Panc1 (cell line): Measurements from ENCODE around the gene CD101. TPM values are rescaled to one million over a fixed set of nuclear protein-coding genes. Genes with fewer than 3 reads are reported as not detected.

ENCODE experiments used
- ATAC-seq: fragments of 200-7000 bp; cut with Tn5 transposase; 2 replicates; pipeline ENCODE4 v1.9.1; 2020; ENCODE audit warnings: mild to moderate bottlenecking, moderate library complexity
- BruUV-seq: library from RNA; stranded (reverse); fragments of 400-500 nt; replicated peaks from 2 replicates; lab custom pipeline; 2021; lab: Mats Ljungman, UMichigan
- CTCF ChIA-PET: fragments of 300-600 bp; sonication (Branson Sonifier 250); formaldehyde crosslinking; loops from one replicate; lab custom pipeline; 2022; ENCODE audit warnings: antibody characterized with exemption; lab: Charles Lee
- POLR2A ChIA-PET: fragments of 300-600 bp; sonication (Branson Sonifier 250); formaldehyde crosslinking; loops from one replicate; lab custom pipeline; 2022; ENCODE audit warnings: antibody characterized with exemption; lab: Charles Lee
- DNase-seq: peaks from one replicate; pipeline ENCODE4 v3.0.0-alpha.2; 2010; ENCODE audit warnings: low read depth, low spot score
- H3K27ac ChIP-seq: 2 replicates; pipeline ENCODE4 v1.5.1; 2011; ENCODE audit warnings: mild to moderate bottlenecking, low read length, inconsistent platforms
- H3K27me3 ChIP-seq: fragments of 200-500 bp; sonication (Bioruptor generic); 2 replicates; pipeline ENCODE4 v1.6.0; 2014; ENCODE audit warnings: low read length, inconsistent platforms; ENCODE audit not compliant: control insufficient read depth, insufficient read depth
- H3K36me3 ChIP-seq: fragments of 200-500 bp; sonication (Bioruptor generic); 2 replicates; pipeline ENCODE4 v1.5.1; 2014; ENCODE audit warnings: inconsistent platforms, mild to moderate bottlenecking, low read length, moderate library complexity; ENCODE audit not compliant: control insufficient read depth, insufficient read depth
- H3K4me1 ChIP-seq: 2 replicates; pipeline ENCODE4 v1.5.1; 2011; ENCODE audit warnings: inconsistent platforms, mild to moderate bottlenecking, low read length, moderate library complexity; ENCODE audit not compliant: control insufficient read depth, insufficient read depth
- H3K4me3 ChIP-seq, 2 experiments: 2 replicates each; pipeline ENCODE4 v1.5.1; 2011 to 2012; ENCODE audit warnings: low read depth in 2 of 2, low read length in 2 of 2, mild to moderate bottlenecking in 2 of 2, inconsistent platforms in 1 of 2, moderate library complexity in 1 of 2
- H3K9me3 ChIP-seq: fragments of 200-500 bp; sonication (Bioruptor generic); 2 replicates; pipeline ENCODE4 v1.5.1; 2014; ENCODE audit warnings: low read depth, mild to moderate bottlenecking, inconsistent platforms, low read length, moderate library complexity; ENCODE audit not compliant: control insufficient read depth, insufficient read depth
- POLR2AphosphoS5 ChIP-seq: IDR thresholded peaks from 2 replicates; pipeline ENCODE4 v1.6.1; 2012; ENCODE audit warnings: mild to moderate bottlenecking, low read depth, low read length, moderate library complexity
- SIN3A ChIP-seq: IDR thresholded peaks from 2 replicates; pipeline ENCODE4 v1.6.1; 2012; ENCODE audit warnings: low read depth, mild to moderate bottlenecking, low read length, moderate library complexity, borderline replicate concordance; ENCODE audit not compliant: insufficient read depth
- TCF7L2 ChIP-seq: IDR thresholded peaks from 2 replicates; pipeline ENCODE4 v1.6.1; 2011; ENCODE audit warnings: mild to moderate bottlenecking, low read depth, low read length, inconsistent platforms
- in situ Hi-C: cut with HindIII; loops from 2 replicates; pipeline ENCODE4 v1.10.0; 2016; ENCODE audit warnings: low sequenced_read_pairs, low pct_unique_long_range_greater_than_20kb
- intact Hi-C: fragments of 100-400 bp; cut with micrococcal nuclease; formaldehyde crosslinking; loops from one replicate; pipeline ENCODE4 v1.10.0; 2022; ENCODE audit not compliant: unreplicated experiment
- total RNA-seq: library from RNA; stranded (reverse); gene quantifications from one replicate; pipeline ENCODE4 v1.2.1, GENCODE V29; 2021; ENCODE audit not compliant: unreplicated experiment
- TF ChIP-seq, protein P1 (sequence below): fragments of 450-650 bp; IDR thresholded peaks from 2 replicates; pipeline ENCODE4 v1.5.1; 2017; ENCODE audit warnings: mild to moderate bottlenecking
- TF ChIP-seq, protein P2 (sequence below), 2 experiments: IDR thresholded peaks; 2 replicates each; pipeline ENCODE4 v1.6.1; 2011 to 2012; ENCODE audit warnings: low read depth in 2 of 2, control low read depth in 1 of 2, low read length in 1 of 2, mild to moderate bottlenecking in 1 of 2, moderate library complexity in 1 of 2; ENCODE audit not compliant: insufficient read depth in 1 of 2

The CD101 gene
- total RNA-seq, 1 experiment from 2014 or later, result not detected

DNA sequence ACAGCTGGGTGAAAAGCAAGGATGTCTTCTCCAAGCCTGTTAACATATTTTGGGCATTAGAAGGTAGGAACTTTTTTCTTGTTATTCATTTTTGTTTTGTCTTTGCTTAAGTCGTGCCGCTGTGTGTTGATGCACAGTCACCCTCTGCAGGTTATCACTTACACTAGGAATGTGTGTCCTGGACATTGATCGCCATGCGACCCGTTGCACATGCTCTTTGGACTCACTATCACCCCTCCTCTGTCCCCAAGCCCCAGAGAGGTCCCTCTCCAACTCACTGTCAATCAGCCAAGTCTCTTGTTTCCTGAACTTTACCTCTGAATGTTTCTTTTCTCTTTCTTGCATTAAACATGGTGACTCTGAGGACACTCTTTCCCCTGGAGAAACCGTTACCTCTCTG lies 40.0 kb upstream of the CD101 start:
- no peak for DNase-seq
- CTCF ChIA-PET, result no interaction called here

DNA sequence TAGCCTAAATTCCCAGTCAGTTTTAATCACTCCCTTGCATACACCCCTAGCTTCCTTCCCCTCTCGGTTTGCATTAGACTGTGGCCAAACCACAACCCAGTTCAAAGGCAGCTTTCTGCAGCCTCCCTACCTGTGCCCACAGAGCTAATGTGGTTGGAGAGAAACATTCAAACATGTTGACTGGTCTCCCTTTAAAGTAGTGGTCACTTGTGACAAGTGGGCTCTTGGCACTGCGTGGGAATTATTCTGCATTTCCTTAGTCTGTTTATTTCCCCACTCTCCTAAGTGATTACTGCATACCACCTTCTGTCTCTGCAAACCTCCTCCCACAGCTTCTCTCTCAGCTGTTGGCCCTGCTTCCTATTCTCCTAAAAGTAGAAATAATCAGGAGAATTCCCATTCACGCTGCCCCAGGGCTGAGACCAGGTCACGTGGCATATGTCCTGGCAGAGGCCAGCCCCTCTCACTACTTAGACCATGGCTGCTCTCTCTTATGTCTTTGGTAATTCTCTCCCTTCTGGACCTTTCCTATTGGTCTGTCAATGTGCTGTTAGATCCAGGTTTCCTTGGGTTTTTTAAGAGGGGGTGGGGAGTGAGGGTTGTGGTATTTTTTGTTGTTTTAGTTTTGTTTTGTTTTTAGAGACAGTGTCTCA lies 38.4 kb upstream of the CD101 start:
- H3K4me1 ChIP-seq, result no peaks in the 10 kb centered on the region
- DNase-seq, result no peak
- in situ Hi-C loops (no loop called here), intact Hi-C loops (no loop called here)
- H3K27ac ChIP-seq, result no peak overlapping the region
- POLR2A ChIA-PET, result no interaction called here
- no peaks in the 10 kb centered on the region for H3K36me3 ChIP-seq
- H3K4me3 ChIP-seq, result no peak overlapping the region
- CTCF ChIA-PET, result no interaction called here
- TF ChIP-seq TCF7L2, result no peak
- no peak for TF ChIP-seq POLR2AphosphoS5
- TF ChIP-seq, protein P1, sequence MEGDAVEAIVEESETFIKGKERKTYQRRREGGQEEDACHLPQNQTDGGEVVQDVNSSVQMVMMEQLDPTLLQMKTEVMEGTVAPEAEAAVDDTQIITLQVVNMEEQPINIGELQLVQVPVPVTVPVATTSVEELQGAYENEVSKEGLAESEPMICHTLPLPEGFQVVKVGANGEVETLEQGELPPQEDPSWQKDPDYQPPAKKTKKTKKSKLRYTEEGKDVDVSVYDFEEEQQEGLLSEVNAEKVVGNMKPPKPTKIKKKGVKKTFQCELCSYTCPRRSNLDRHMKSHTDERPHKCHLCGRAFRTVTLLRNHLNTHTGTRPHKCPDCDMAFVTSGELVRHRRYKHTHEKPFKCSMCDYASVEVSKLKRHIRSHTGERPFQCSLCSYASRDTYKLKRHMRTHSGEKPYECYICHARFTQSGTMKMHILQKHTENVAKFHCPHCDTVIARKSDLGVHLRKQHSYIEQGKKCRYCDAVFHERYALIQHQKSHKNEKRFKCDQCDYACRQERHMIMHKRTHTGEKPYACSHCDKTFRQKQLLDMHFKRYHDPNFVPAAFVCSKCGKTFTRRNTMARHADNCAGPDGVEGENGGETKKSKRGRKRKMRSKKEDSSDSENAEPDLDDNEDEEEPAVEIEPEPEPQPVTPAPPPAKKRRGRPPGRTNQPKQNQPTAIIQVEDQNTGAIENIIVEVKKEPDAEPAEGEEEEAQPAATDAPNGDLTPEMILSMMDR, result no peak
- TF ChIP-seq, protein P2, sequence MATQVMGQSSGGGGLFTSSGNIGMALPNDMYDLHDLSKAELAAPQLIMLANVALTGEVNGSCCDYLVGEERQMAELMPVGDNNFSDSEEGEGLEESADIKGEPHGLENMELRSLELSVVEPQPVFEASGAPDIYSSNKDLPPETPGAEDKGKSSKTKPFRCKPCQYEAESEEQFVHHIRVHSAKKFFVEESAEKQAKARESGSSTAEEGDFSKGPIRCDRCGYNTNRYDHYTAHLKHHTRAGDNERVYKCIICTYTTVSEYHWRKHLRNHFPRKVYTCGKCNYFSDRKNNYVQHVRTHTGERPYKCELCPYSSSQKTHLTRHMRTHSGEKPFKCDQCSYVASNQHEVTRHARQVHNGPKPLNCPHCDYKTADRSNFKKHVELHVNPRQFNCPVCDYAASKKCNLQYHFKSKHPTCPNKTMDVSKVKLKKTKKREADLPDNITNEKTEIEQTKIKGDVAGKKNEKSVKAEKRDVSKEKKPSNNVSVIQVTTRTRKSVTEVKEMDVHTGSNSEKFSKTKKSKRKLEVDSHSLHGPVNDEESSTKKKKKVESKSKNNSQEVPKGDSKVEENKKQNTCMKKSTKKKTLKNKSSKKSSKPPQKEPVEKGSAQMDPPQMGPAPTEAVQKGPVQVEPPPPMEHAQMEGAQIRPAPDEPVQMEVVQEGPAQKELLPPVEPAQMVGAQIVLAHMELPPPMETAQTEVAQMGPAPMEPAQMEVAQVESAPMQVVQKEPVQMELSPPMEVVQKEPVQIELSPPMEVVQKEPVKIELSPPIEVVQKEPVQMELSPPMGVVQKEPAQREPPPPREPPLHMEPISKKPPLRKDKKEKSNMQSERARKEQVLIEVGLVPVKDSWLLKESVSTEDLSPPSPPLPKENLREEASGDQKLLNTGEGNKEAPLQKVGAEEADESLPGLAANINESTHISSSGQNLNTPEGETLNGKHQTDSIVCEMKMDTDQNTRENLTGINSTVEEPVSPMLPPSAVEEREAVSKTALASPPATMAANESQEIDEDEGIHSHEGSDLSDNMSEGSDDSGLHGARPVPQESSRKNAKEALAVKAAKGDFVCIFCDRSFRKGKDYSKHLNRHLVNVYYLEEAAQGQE (IDR thresholded peaks at IDR 0.05; ENCODE audit: insufficient read depth in 1 of 2, low read depth in 2 of 2, low read length in 1 of 2), result no peak
- TF ChIP-seq SIN3A, result no peak
- no peaks in the 10 kb centered on the region for H3K9me3 ChIP-seq
- ATAC-seq, result no peak
- BruUV-seq, result no TSS peak
- no peaks in the 10 kb centered on the region for H3K27me3 ChIP-seq

More for the DNA sequence above, 40.0 kb upstream of the CD101 start:
- intact Hi-C loops (no loop called here), in situ Hi-C loops (no loop called here)
- Histone ChIP-seq H3K4me1 (no peaks in the 10 kb centered on the region), H3K27me3 (no peaks in the 10 kb centered on the region), H3K4me3 (no peak overlapping the region), H3K9me3 (no peaks in the 10 kb centered on the region), H3K36me3 (no peaks in the 10 kb centered on the region), H3K27ac (no peak overlapping the region)
- no TSS peak for BruUV-seq
- TF ChIP-seq, protein P1, result no peak
- no peak for TF ChIP-seq SIN3A
- POLR2A ChIA-PET, result no interaction called here
- ATAC-seq, result no peak
